IPS-15b (cell line): ENCODE results near the gene CERS6.

Experiments used
- H3K27me3 ChIP-seq: one replicate; pipeline ENCODE4 v1.6.1; 2013; ENCODE audit warnings: low read length; ENCODE audit not compliant: control insufficient read depth, insufficient read depth
- H3K36me3 ChIP-seq: one replicate; pipeline ENCODE4 v1.6.1; 2013; ENCODE audit warnings: low read length; ENCODE audit not compliant: control insufficient read depth, insufficient read depth
- H3K4me1 ChIP-seq: one replicate; pipeline ENCODE4 v1.6.1; 2013; ENCODE audit warnings: mild to moderate bottlenecking, low read length; ENCODE audit not compliant: control insufficient read depth, insufficient read depth
- H3K4me3 ChIP-seq: one replicate; pipeline ENCODE4 v1.5.1; 2013; ENCODE audit warnings: low read depth, low read length
- H3K9ac ChIP-seq: one replicate; pipeline ENCODE4 v1.6.1; 2013; ENCODE audit warnings: low read depth, mild to moderate bottlenecking, low read length
- H3K9me3 ChIP-seq: one replicate; pipeline ENCODE4 v1.6.1; 2013; ENCODE audit warnings: mild to moderate bottlenecking, low read length; ENCODE audit not compliant: control insufficient read depth, insufficient read depth

Gene CERS6

DNA sequence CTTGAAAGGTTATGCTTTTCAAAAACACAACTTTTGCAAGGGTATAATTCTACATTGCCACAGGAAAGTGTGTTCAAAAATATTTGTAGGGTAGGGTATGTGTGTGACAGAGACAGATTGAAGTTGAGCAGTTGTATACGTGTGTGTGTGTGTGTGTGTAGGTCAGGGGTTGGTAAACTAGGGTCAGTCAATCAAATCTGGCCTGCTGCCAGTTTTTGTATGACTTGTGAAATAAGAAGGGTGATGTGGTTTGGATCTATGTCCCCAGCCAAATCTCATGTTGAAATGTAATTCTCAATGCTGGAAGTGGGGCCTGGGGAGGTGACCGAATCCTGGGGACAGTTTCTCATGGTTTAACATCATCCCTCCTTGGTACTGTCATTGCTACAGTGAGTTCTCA is 148.2 kb downstream of the CERS6 start:
- Histone ChIP-seq H3K9me3 (peaks cover 5% of the 10 kb centered on the region), H3K4me3 (no peak overlapping the region), H3K27me3 (no peaks in the 10 kb centered on the region), H3K4me1 (no peaks in the 10 kb centered on the region), H3K9ac (no peak overlapping the region), H3K36me3 (no peaks in the 10 kb centered on the region)

DNA sequence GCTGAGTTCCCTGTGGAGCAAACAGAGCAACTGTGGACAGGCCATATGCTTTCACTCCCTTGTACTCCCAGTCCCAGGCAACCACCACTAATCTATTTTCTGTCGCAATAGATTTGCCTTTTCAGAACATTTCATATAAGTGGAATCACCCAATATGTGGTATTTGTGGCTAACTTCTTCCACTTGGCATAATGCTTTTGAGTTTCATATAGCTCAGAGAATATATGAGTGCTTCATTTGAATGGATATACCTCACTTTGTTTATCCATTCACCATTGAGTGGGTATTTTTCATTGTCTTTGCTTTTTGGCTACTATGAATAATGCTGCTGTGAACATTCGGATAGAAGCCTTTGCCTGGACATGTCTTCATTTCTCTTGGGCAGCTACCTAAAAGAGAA is 151.9 kb downstream of the CERS6 start:
- H3K4me1 ChIP-seq, result no peaks in the 10 kb centered on the region
- H3K36me3 ChIP-seq, result no peaks in the 10 kb centered on the region
- peaks cover 5% of the 10 kb centered on the region for H3K9me3 ChIP-seq
- no peak overlapping the region for H3K4me3 ChIP-seq
- no peak overlapping the region for H3K9ac ChIP-seq
- H3K27me3 ChIP-seq, result no peaks in the 10 kb centered on the region

GRCh38 chr2:168608796-168609195 is 152.7 kb downstream of the CERS6 start:
- no peaks in the 10 kb centered on the region for H3K36me3 ChIP-seq
- no peak overlapping the region for H3K9ac ChIP-seq
- H3K4me3 ChIP-seq, result no peak overlapping the region
- H3K4me1 ChIP-seq, result no peaks in the 10 kb centered on the region
- H3K27me3 ChIP-seq, result no peaks in the 10 kb centered on the region
- H3K9me3 ChIP-seq, result peaks cover 5% of the 10 kb centered on the region

- Histone ChIP-seq H3K9ac (no peak overlapping the region), H3K4me3 (no peak overlapping the region), H3K36me3 (no peaks in the 10 kb centered on the region), H3K9me3 (no peaks in the 10 kb centered on the region), H3K4me1 (no peaks in the 10 kb centered on the region), H3K27me3 (no peaks in the 10 kb centered on the region)
Observed at GRCh38 chr2:168611091-168611490, 155.0 kb downstream of the CERS6 start.

DNA sequence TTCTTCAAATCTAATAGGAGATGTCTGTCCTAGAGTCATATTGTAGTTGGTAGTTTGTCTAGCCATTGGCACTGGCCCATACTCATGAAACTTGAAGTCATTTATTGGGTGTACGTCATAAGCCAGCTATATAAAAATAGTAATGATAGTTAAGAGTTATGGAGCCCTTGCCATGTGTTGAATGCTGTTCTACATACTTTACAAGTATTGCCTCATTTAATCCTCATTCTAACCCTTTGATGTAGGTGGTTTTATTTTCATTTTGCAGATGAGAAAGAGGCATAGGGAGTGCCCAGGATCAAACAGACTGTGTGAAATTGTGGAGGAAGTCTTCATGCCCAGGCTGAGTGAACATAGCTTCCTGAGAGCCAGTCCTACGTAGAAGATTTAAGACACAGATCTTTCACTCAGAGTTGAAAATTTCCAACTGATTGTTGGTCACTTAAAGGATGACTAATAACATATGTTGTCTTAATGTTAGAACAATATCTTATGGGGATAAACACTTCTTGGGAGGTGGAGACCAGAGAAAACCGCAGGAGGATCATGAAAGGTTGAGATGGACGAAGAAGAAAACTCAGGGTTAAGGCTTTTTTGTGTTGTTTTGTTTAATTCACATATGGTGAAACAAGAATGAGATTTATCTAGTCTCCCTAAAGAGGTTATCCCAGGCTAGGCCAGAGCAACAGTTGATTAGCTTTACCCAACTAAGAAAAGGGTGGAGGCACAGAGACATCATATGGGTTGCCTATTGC is 156.0 kb downstream of the CERS6 start:
- Histone ChIP-seq H3K4me3 (no peak overlapping the region), H3K9ac (no peak overlapping the region), H3K9me3 (no peaks in the 10 kb centered on the region), H3K4me1 (no peaks in the 10 kb centered on the region), H3K27me3 (no peaks in the 10 kb centered on the region), H3K36me3 (no peaks in the 10 kb centered on the region)

DNA sequence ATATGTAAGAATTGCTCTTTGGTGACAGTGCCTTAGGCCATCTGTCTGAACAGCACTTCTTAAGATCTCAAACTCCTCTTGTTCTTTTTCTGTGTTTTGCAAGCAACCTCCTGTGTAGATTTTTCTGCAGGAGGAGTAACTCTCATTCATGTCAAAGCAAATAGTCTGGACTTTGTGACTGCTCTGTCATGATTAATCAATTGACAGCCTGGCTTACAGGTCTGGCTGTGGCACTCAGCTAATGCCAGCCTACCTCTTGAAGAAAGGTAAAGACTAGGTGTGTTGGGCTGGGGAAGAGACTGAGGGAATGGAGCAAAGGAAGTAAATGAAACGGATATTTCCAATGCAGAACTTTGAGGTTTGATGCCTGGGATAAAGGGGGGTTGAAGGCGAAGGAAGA is 156.6 kb downstream of the CERS6 start:
- H3K27me3 ChIP-seq, result no peaks in the 10 kb centered on the region
- H3K36me3 ChIP-seq, result no peaks in the 10 kb centered on the region
- H3K9ac ChIP-seq, result no peak overlapping the region
- no peak overlapping the region for H3K4me3 ChIP-seq
- no peaks in the 10 kb centered on the region for H3K4me1 ChIP-seq
- no peaks in the 10 kb centered on the region for H3K9me3 ChIP-seq

- H3K9me3 ChIP-seq, result no peaks in the 10 kb centered on the region
- no peaks in the 10 kb centered on the region for H3K4me1 ChIP-seq
- H3K36me3 ChIP-seq, result no peaks in the 10 kb centered on the region
- H3K27me3 ChIP-seq, result no peaks in the 10 kb centered on the region
- no peak overlapping the region for H3K4me3 ChIP-seq
- no peak overlapping the region for H3K9ac ChIP-seq
Observed at GRCh38 chr2:168613551-168613950, 157.5 kb downstream of the CERS6 start.

- Histone ChIP-seq H3K27me3 (no peaks in the 10 kb centered on the region), H3K36me3 (no peaks in the 10 kb centered on the region), H3K9me3 (no peaks in the 10 kb centered on the region), H3K9ac (no peak overlapping the region), H3K4me3 (no peak overlapping the region), H3K4me1 (no peaks in the 10 kb centered on the region)
Observed at GRCh38 chr2:168614172-168615018, 158.3 kb downstream of the CERS6 start.

DNA sequence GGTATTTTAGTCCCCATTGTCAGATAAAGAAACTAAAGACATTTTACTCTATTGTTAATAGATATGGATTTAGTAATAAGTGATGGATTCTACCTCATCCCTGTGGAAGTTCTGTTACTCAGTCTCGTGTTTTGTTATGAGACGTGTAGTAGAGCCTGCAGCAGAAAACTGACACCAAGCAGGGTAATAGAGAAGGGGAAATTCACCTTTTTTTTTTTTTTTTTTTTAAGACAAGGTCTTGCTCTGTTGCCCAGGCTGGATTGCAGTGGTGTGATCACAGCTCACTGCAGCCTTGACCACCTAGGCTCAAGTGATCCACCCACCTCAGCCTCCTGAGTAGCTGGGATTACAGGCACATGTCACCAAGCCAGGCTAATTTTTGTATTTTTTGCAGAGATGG is 164.5 kb downstream of the CERS6 start:
- H3K36me3 ChIP-seq, result no peaks in the 10 kb centered on the region
- no peaks in the 10 kb centered on the region for H3K9me3 ChIP-seq
- H3K4me3 ChIP-seq, result no peak overlapping the region
- H3K4me1 ChIP-seq, result peaks cover 3% of the 10 kb centered on the region
- no peaks in the 10 kb centered on the region for H3K27me3 ChIP-seq
- H3K9ac ChIP-seq, result no peak overlapping the region

- H3K9ac ChIP-seq, result no peak overlapping the region
- H3K4me1 ChIP-seq, result peaks cover 12% of the 10 kb centered on the region
- H3K36me3 ChIP-seq, result no peaks in the 10 kb centered on the region
- no peaks in the 10 kb centered on the region for H3K9me3 ChIP-seq
- H3K27me3 ChIP-seq, result no peaks in the 10 kb centered on the region
- H3K4me3 ChIP-seq, result no peak overlapping the region
Observed at GRCh38 chr2:168622559-168622958, 166.5 kb downstream of the CERS6 start.

GRCh38 chr2:168624028-168624427 is 168.0 kb downstream of the CERS6 start:
- Histone ChIP-seq H3K4me1 (peaks cover 14% of the 10 kb centered on the region), H3K4me3 (no peak overlapping the region), H3K9me3 (no peaks in the 10 kb centered on the region), H3K9ac (no peak overlapping the region), H3K36me3 (no peaks in the 10 kb centered on the region), H3K27me3 (no peaks in the 10 kb centered on the region)

DNA sequence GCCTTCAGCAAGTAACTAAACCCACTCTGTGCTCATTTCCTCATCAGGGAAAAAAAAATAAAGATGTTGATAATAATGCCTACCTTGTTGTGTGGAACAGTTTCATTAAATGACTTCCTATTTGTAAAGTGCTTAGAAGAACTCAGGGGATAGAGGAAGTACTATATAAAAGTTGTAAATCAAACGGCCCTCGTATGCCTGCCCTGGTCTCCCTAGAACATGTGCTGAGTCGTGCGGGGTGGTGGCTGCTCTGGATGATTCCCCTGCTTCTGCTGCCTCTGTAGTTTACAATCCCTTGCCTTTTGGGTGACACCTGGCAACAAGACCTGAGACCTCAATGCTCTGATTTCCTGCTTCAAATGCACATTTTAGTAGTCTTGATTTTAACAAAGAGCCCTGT is 170.0 kb downstream of the CERS6 start:
- no peak overlapping the region for H3K4me3 ChIP-seq
- H3K4me1 ChIP-seq, result peaks cover 14% of the 10 kb centered on the region
- no peaks in the 10 kb centered on the region for H3K36me3 ChIP-seq
- no peak overlapping the region for H3K9ac ChIP-seq
- H3K27me3 ChIP-seq, result no peaks in the 10 kb centered on the region
- no peaks in the 10 kb centered on the region for H3K9me3 ChIP-seq
